ENCODE data around the gene GNAL.

GNAL gene

DNA sequence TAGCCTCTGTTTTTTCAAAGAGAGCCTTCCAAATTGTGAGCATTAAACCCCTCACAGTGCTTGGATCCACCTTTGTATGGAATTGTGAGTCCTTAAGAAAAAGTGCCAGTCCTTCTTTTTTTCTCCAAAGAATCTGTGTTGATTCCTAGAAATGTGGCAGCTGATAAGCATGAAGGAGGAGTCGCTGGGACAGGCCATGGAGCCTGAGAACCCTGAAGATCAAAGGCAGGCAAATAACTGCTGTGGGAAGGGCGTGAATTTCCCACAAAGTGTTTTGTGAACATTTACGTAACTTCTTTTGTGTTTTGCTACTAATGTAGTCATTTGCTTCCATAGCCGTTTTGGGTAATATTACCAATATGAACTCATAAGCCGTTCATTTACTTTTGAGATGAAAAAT, 134.5 kb downstream of the GNAL start:
- Histone ChIP-seq H3K4me1 (ENCODE audit: control insufficient read depth in 2 of 2, insufficient read depth in 1 of 2, low read depth in 1 of 2, low read length in 2 of 2) (peaks cover 3% of the 10 kb centered on the region in 2 donors), H3K18ac (ENCODE audit: low read length) (no peak overlapping the region), H2AK5ac (ENCODE audit: low read depth, low read length) (no peak overlapping the region), H4K8ac (ENCODE audit: low read depth, low read length) (no peak overlapping the region), H2BK120ac (ENCODE audit: low read depth, low read length) (no peak overlapping the region), H3K9ac (ENCODE audit: low read depth, low read length, poor library complexity) (no peak overlapping the region), H3K79me1 (ENCODE audit: low read depth, low read length) (no peaks in the 10 kb centered on the region), H3K4me2 (ENCODE audit: insufficient read depth, low read length, poor library complexity, severe bottlenecking) (no peak overlapping the region), H3K27ac (replicated peaks; ENCODE audit: low read length) (no peak overlapping the region), H3K23ac (ENCODE audit: low read depth, low read length, poor library complexity) (no peak overlapping the region), H3K4ac (ENCODE audit: low read length) (no peak overlapping the region), H3K9me3 (replicated peaks in 1 of 2; ENCODE audit: control insufficient read depth in 2 of 2, insufficient read depth in 1 of 2, low read depth in 1 of 2, low read length in 2 of 2) (peaks cover 0 to 3% of the 10 kb centered on the region in 2 donors), H3K36me3 (replicated peaks in 1 of 2; ENCODE audit: control insufficient read depth in 2 of 2, insufficient read depth in 2 of 2, low read length in 2 of 2) (no peaks in the 10 kb centered on the region), H4K91ac (ENCODE audit: low read depth, low read length, poor library complexity) (no peak overlapping the region), H3K4me3 (ENCODE audit: low read length in 2 of 2) (no peak overlapping the region), H2AFZ (ENCODE audit: low read length) (no peak overlapping the region), H2BK5ac (ENCODE audit: low read length) (no peak overlapping the region), H2BK15ac (ENCODE audit: low read length) (no peak overlapping the region), H3K14ac (ENCODE audit: low read length) (no peak overlapping the region), H3K27me3 (ENCODE audit: control insufficient read depth in 3 of 3, insufficient read depth in 3 of 3, low read depth in 1 of 3, low read length in 3 of 3) (no peaks in the 10 kb centered on the region), H2BK12ac (ENCODE audit: low read length) (no peak overlapping the region)
- no CpG with 5 or more reads among the region's 5 CpGs for WGBS, 2 donors (ENCODE audit: extremely low coverage in 2 of 2, insufficient read length in 2 of 2, insufficient replicate concordance in 1 of 2)
- DNase-seq (ENCODE audit: low spot score) = no peak

DNA sequence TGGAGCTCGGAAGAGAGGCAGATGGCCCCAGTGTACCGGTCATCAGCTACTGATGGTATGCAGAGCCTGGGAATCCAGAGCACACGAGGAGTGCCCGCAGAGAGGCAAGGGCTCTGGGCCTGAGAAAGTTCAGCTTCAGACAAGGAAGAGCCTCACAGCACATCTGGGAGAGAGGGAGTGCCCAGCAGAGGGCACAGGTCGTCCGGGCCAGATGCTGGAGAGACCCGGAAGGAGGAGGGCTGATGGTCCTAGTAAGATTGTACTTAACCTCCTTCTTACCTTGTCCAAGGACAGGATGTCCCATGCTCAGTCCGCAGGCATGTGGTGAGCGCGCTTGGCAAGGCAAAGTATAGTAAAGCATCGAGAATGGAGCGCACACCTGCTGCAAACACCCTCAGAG, 137.8 kb downstream of the GNAL start:
- H4K8ac ChIP-seq (ENCODE audit: low read depth, low read length) = no peak overlapping the region
- H3K4me3 ChIP-seq (ENCODE audit: low read length in 2 of 2) = no peak overlapping the region
- H2BK12ac ChIP-seq (ENCODE audit: low read length) = peak overlapping the region; percentile 16
- no peak overlapping the region for H2AFZ ChIP-seq (ENCODE audit: low read length)
- no peak overlapping the region for H3K14ac ChIP-seq (ENCODE audit: low read length)
- peaks cover 3 to 7% of the 10 kb centered on the region in 2 donors for H3K4me1 ChIP-seq (ENCODE audit: control insufficient read depth in 2 of 2, insufficient read depth in 1 of 2, low read depth in 1 of 2, low read length in 2 of 2)
- peak overlapping the region; percentile 3 for H3K18ac ChIP-seq (ENCODE audit: low read length)
- no peak overlapping the region for H3K27ac ChIP-seq (replicated peaks; ENCODE audit: low read length)
- H2BK5ac ChIP-seq (ENCODE audit: low read length) = no peak overlapping the region
- DNase-seq (ENCODE audit: low spot score) = no peak
- H3K9ac ChIP-seq (ENCODE audit: low read depth, low read length, poor library complexity) = peak overlapping the region; percentile 21
- H3K27me3 ChIP-seq (ENCODE audit: control insufficient read depth in 3 of 3, insufficient read depth in 3 of 3, low read depth in 1 of 3, low read length in 3 of 3) = no peaks in the 10 kb centered on the region
- no peak overlapping the region for H2BK120ac ChIP-seq (ENCODE audit: low read depth, low read length)
- no peak overlapping the region for H2BK15ac ChIP-seq (ENCODE audit: low read length)
- no peaks in the 10 kb centered on the region for H3K9me3 ChIP-seq (replicated peaks in 1 of 2; ENCODE audit: control insufficient read depth in 2 of 2, insufficient read depth in 1 of 2, low read depth in 1 of 2, low read length in 2 of 2)
- no peaks in the 10 kb centered on the region for H3K79me1 ChIP-seq (ENCODE audit: low read depth, low read length)
- WGBS, 2 donors (ENCODE audit: extremely low coverage in 2 of 2, insufficient read length in 2 of 2, insufficient replicate concordance in 1 of 2) = no CpG with 5 or more reads among the region's 12 CpGs
- H3K4me2 ChIP-seq (ENCODE audit: insufficient read depth, low read length, poor library complexity, severe bottlenecking) = no peak overlapping the region
- H2AK5ac ChIP-seq (ENCODE audit: low read depth, low read length) = peak overlapping the region; percentile 56
- no peak overlapping the region for H3K23ac ChIP-seq (ENCODE audit: low read depth, low read length, poor library complexity)
- H3K36me3 ChIP-seq (replicated peaks in 1 of 2; ENCODE audit: control insufficient read depth in 2 of 2, insufficient read depth in 2 of 2, low read length in 2 of 2) = no peaks in the 10 kb centered on the region
- no peak overlapping the region for H3K4ac ChIP-seq (ENCODE audit: low read length)
- no peak overlapping the region for H4K91ac ChIP-seq (ENCODE audit: low read depth, low read length, poor library complexity)

DNA sequence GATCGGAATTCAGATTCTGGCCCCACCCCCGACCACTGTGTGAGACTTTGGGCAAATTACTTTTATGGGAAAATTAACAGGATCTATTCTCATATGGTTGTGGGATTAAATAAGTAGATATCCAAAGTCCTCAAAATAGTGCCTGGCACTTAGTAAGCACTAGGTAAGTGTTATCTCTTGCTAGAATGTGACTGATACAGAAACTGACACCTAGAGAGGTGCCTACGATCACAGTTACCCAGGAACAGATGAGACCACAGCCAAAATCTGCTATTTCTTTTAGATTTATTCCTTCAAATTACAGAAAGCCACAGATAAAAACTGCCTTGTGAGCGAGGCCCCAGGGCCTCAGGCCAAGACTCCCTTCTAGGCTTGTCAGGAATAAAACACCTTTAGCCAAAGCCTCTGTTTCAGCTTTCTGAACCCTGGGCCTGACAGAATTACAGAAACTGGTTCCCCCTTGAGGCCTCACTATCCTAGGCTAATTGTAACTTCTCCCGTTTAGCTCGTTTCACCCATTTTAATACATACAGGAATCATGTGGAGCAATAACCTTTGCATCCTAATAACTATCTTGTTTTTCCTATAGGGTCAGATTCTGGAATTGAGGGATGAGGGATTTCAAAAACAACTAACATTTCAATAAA, 139.8 kb downstream of the GNAL start:
- Histone ChIP-seq H2BK120ac (ENCODE audit: low read depth, low read length) (no peak overlapping the region), H2AFZ (ENCODE audit: low read length) (peak overlapping the region; percentile 25), H2BK12ac (ENCODE audit: low read length) (no peak overlapping the region), H3K4ac (ENCODE audit: low read length) (no peak overlapping the region), H3K27ac (replicated peaks; ENCODE audit: low read length) (no peak overlapping the region), H3K27me3 (ENCODE audit: control insufficient read depth in 3 of 3, insufficient read depth in 3 of 3, low read depth in 1 of 3, low read length in 3 of 3) (no peaks in the 10 kb centered on the region), H2AK5ac (ENCODE audit: low read depth, low read length) (no peak overlapping the region), H3K4me2 (ENCODE audit: insufficient read depth, low read length, poor library complexity, severe bottlenecking) (no peak overlapping the region), H4K91ac (ENCODE audit: low read depth, low read length, poor library complexity) (no peak overlapping the region), H2BK5ac (ENCODE audit: low read length) (no peak overlapping the region), H3K36me3 (replicated peaks in 1 of 2; ENCODE audit: control insufficient read depth in 2 of 2, insufficient read depth in 2 of 2, low read length in 2 of 2) (no peaks in the 10 kb centered on the region), H3K9me3 (replicated peaks in 1 of 2; ENCODE audit: control insufficient read depth in 2 of 2, insufficient read depth in 1 of 2, low read depth in 1 of 2, low read length in 2 of 2) (no peaks in the 10 kb centered on the region), H3K4me3 (ENCODE audit: low read length in 2 of 2) (no peak overlapping the region), H3K14ac (ENCODE audit: low read length) (no peak overlapping the region), H3K9ac (ENCODE audit: low read depth, low read length, poor library complexity) (no peak overlapping the region), H4K8ac (ENCODE audit: low read depth, low read length) (no peak overlapping the region), H3K4me1 (ENCODE audit: control insufficient read depth in 2 of 2, insufficient read depth in 1 of 2, low read depth in 1 of 2, low read length in 2 of 2) (peaks cover 3 to 4% of the 10 kb centered on the region in 2 donors), H3K18ac (ENCODE audit: low read length) (no peak overlapping the region), H3K79me1 (ENCODE audit: low read depth, low read length) (no peaks in the 10 kb centered on the region), H3K23ac (ENCODE audit: low read depth, low read length, poor library complexity) (no peak overlapping the region), H2BK15ac (ENCODE audit: low read length) (no peak overlapping the region)
- no peak for DNase-seq (ENCODE audit: low spot score)
- WGBS, 2 donors (ENCODE audit: extremely low coverage in 2 of 2, insufficient read length in 2 of 2, insufficient replicate concordance in 1 of 2) = no CpG with 5 or more reads among the region's 6 CpGs

DNA sequence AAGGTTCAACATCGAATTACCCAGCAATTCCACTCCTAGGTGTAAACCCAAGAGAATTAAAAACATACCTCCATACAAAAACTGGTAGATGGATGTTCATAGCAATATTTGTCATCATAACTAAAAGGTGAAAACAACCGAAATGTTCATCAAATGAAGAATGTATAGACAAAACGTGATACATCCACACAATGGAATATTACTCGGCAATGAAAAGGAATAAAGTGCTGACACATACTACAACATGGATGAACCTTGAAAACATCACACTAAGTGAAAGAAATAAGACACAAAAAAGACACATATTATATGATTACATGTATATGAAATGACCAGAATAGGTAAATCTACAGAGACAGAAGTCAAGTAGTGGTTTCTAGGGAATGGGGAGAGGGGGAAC, 141.5 kb downstream of the GNAL start:
- no peak overlapping the region for H3K4me2 ChIP-seq (ENCODE audit: insufficient read depth, low read length, poor library complexity, severe bottlenecking)
- WGBS, 2 donors (ENCODE audit: extremely low coverage in 2 of 2, insufficient read length in 2 of 2, insufficient replicate concordance in 1 of 2) = no CpG with 5 or more reads among the region's 4 CpGs

More for the DNA sequence above, 141.5 kb downstream of the GNAL start:
- no peak overlapping the region for H2BK15ac ChIP-seq (ENCODE audit: low read length)
- H4K8ac ChIP-seq (ENCODE audit: low read depth, low read length) = no peak overlapping the region
- H3K9ac ChIP-seq (ENCODE audit: low read depth, low read length, poor library complexity) = no peak overlapping the region
- H2AFZ ChIP-seq (ENCODE audit: low read length) = no peak overlapping the region
- no peaks in the 10 kb centered on the region for H3K36me3 ChIP-seq (replicated peaks in 1 of 2; ENCODE audit: control insufficient read depth in 2 of 2, insufficient read depth in 2 of 2, low read length in 2 of 2)
- no peaks in the 10 kb centered on the region for H3K79me1 ChIP-seq (ENCODE audit: low read depth, low read length)
- H2BK12ac ChIP-seq (ENCODE audit: low read length) = no peak overlapping the region
- H4K91ac ChIP-seq (ENCODE audit: low read depth, low read length, poor library complexity) = no peak overlapping the region
- H3K14ac ChIP-seq (ENCODE audit: low read length) = no peak overlapping the region
- H3K18ac ChIP-seq (ENCODE audit: low read length) = no peak overlapping the region
- no peaks in the 10 kb centered on the region for H3K9me3 ChIP-seq (replicated peaks in 1 of 2; ENCODE audit: control insufficient read depth in 2 of 2, insufficient read depth in 1 of 2, low read depth in 1 of 2, low read length in 2 of 2)
- H2BK120ac ChIP-seq (ENCODE audit: low read depth, low read length) = no peak overlapping the region
- H3K4me1 ChIP-seq (ENCODE audit: control insufficient read depth in 2 of 2, insufficient read depth in 1 of 2, low read depth in 1 of 2, low read length in 2 of 2) = peaks cover 3 to 4% of the 10 kb centered on the region in 2 donors
- DNase-seq (ENCODE audit: low spot score) = no peak
- H2BK5ac ChIP-seq (ENCODE audit: low read length) = no peak overlapping the region
- no peak overlapping the region for H3K27ac ChIP-seq (replicated peaks; ENCODE audit: low read length)
- H3K4ac ChIP-seq (ENCODE audit: low read length) = no peak overlapping the region
- no peak overlapping the region for H3K4me3 ChIP-seq (ENCODE audit: low read length in 2 of 2)
- no peaks in the 10 kb centered on the region for H3K27me3 ChIP-seq (ENCODE audit: control insufficient read depth in 3 of 3, insufficient read depth in 3 of 3, low read depth in 1 of 3, low read length in 3 of 3)
- no peak overlapping the region for H2AK5ac ChIP-seq (ENCODE audit: low read depth, low read length)
- no peak overlapping the region for H3K23ac ChIP-seq (ENCODE audit: low read depth, low read length, poor library complexity)

Data from neuronal stem cell (in vitro differentiated cells).